Testis (tissue), 2 donors: Measurements from ENCODE around the gene UMOD.

Source experiments
- POLR2A ChIP-seq: fragments of 450-650 bp; IDR thresholded peaks from one replicate; pipeline ENCODE4 v1.6.1; 2017; ENCODE audit warnings: antibody characterized with exemption, mild to moderate bottlenecking, moderate library complexity
- TF ChIP-seq, protein P1 (sequence below), 3 experiments: fragments of 450-650 bp in 2 of 3; fragments of 200-600 bp in 1 of 3; sonication (generic) in 1 of 3; IDR thresholded peaks; one replicate each; pipeline ENCODE4 v1.5.1; 2016 to 2019; ENCODE audit warnings: antibody characterized with exemption in 3 of 3, mild to moderate bottlenecking in 2 of 3, moderate library complexity in 1 of 3

DNA sequence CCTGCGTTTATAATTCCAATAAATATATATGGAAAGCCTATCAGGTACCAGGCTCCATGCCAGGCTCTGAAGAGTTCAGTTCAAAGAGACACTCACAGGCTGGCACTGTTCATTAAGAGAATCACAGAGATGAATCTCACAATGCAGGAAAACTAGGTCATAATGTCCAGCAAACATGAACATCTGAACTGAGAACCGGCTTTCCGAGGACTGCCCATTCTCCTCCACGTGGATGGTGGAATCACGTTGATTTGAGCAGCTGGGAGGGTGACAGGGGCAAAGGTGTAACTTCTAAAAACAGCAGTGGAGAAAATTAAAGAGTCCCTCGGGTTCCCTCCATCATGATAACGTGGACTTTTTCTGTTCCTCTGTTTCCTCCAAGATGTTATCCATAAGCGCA, 35.4 kb downstream of the UMOD start:
- TF ChIP-seq, protein P1, sequence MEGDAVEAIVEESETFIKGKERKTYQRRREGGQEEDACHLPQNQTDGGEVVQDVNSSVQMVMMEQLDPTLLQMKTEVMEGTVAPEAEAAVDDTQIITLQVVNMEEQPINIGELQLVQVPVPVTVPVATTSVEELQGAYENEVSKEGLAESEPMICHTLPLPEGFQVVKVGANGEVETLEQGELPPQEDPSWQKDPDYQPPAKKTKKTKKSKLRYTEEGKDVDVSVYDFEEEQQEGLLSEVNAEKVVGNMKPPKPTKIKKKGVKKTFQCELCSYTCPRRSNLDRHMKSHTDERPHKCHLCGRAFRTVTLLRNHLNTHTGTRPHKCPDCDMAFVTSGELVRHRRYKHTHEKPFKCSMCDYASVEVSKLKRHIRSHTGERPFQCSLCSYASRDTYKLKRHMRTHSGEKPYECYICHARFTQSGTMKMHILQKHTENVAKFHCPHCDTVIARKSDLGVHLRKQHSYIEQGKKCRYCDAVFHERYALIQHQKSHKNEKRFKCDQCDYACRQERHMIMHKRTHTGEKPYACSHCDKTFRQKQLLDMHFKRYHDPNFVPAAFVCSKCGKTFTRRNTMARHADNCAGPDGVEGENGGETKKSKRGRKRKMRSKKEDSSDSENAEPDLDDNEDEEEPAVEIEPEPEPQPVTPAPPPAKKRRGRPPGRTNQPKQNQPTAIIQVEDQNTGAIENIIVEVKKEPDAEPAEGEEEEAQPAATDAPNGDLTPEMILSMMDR (IDR thresholded peaks at IDR 0.05) = no peak
- TF ChIP-seq POLR2A = no peak
